PC-9 (cell line): ENCODE measurements around the gene PARP15. TPM values are rescaled to one million over a fixed set of nuclear protein-coding genes. Genes with fewer than 3 reads are reported as not detected.
"Not testable (repeated sequence)": the region's sequence is repeated elsewhere in the genome, so short reads cannot be mapped to it uniquely, and the experiment has no call there.

ENCODE experiments used
- BruUV-seq: library from RNA; stranded (reverse); fragments of 400-500 nt; replicated peaks from 2 replicates; lab custom pipeline; 2021; lab: Mats Ljungman, UMichigan
- CTCF ChIA-PET: fragments of 300-600 bp; sonication (Branson Sonifier 250); formaldehyde crosslinking; loops from one replicate; lab custom pipeline; 2022; ENCODE audit warnings: antibody characterized with exemption; lab: Charles Lee
- POLR2A ChIA-PET: fragments of 300-600 bp; sonication (Branson Sonifier 250); formaldehyde crosslinking; loops from one replicate; lab custom pipeline; 2022; ENCODE audit warnings: antibody characterized with exemption; ENCODE audit not compliant: unreplicated experiment; lab: Charles Lee
- DNase-seq, 2 experiments: peaks; one replicate each; pipeline versions ENCODE4 v3.0.0 to v3.0.0-alpha.2; 2015 to 2022; ENCODE audit warnings: mixed read lengths in 1 of 2
- H2AFZ ChIP-seq: fragments of 200-600 bp; sonication (generic); 2 replicates; pipeline ENCODE4 v1.8.1; 2017; ENCODE audit warnings: antibody characterized with exemption
- H3F3A ChIP-seq: fragments of 200-600 bp; sonication (generic); 2 replicates; pipeline ENCODE4 v1.8.1; 2017; ENCODE audit warnings: antibody characterized with exemption, mild to moderate bottlenecking, low read depth; ENCODE audit not compliant: insufficient read depth
- H3K27ac ChIP-seq: fragments of 200-600 bp; sonication (generic); 2 replicates; pipeline ENCODE4 v1.6.1; 2016; ENCODE audit warnings: mixed run types
- H3K27me3 ChIP-seq: fragments of 200-600 bp; sonication (generic); 2 replicates; pipeline ENCODE4 v1.6.1; 2016; ENCODE audit warnings: low read depth, mixed run types; ENCODE audit not compliant: insufficient read depth
- H3K36me3 ChIP-seq: fragments of 200-600 bp; sonication (generic); 2 replicates; pipeline ENCODE4 v1.6.1; 2016; ENCODE audit warnings: low read depth, mixed run types
- H3K4me1 ChIP-seq: fragments of 200-600 bp; sonication (generic); replicated peaks from 2 replicates; pipeline ENCODE4 v1.6.1; 2016; ENCODE audit warnings: mixed run types; ENCODE audit not compliant: insufficient read depth
- H3K4me2 ChIP-seq: fragments of 200-600 bp; sonication (generic); 2 replicates; pipeline ENCODE4 v1.6.1; 2017; ENCODE audit warnings: mixed run types
- H3K4me3 ChIP-seq: fragments of 200-600 bp; sonication (generic); 2 replicates; pipeline ENCODE4 v1.6.1; 2016; ENCODE audit warnings: mixed run types
- H3K79me2 ChIP-seq: fragments of 200-600 bp; sonication (generic); 2 replicates; pipeline ENCODE4 v1.6.1; 2017; ENCODE audit warnings: low read depth, mixed run types
- H3K9me2 ChIP-seq: fragments of 200-600 bp; sonication (generic); 2 replicates; pipeline ENCODE4 v1.8.1; 2017; ENCODE audit warnings: mild to moderate bottlenecking; ENCODE audit not compliant: insufficient read depth
- H3K9me3 ChIP-seq: fragments of 200-600 bp; sonication (generic); 2 replicates; pipeline ENCODE4 v1.8.1; 2016; ENCODE audit warnings: low read depth; ENCODE audit not compliant: insufficient read depth
- H4K20me1 ChIP-seq: fragments of 200-600 bp; sonication (generic); 2 replicates; pipeline ENCODE4 v1.8.1; 2017; ENCODE audit not compliant: insufficient read depth
- EZH2 ChIP-seq: fragments of 200-600 bp; sonication (generic); IDR thresholded peaks from 2 replicates; pipeline ENCODE4 v1.8.0; 2017; ENCODE audit warnings: antibody characterized with exemption, low read depth
- intact Hi-C: fragments of 100-400 bp; cut with micrococcal nuclease; formaldehyde crosslinking; loops from one replicate; pipeline ENCODE4 v1.10.0; 2022; ENCODE audit not compliant: unreplicated experiment
- total RNA-seq: library from RNA; stranded (reverse); gene quantifications from 2 replicates; pipeline ENCODE4 v1.2.3, GENCODE V29; 2021
- TF ChIP-seq, protein P1 (sequence below): fragments of 200-600 bp; sonication (generic); conservative IDR thresholded peaks from 2 replicates; pipeline ENCODE4 v1.6.1; 2017; ENCODE audit warnings: mixed run types, antibody characterized with exemption, mild to moderate bottlenecking, moderate library complexity

The PARP15 gene
- total RNA-seq, 1 experiment from 2014 or later: 0.07 TPM

DNA sequence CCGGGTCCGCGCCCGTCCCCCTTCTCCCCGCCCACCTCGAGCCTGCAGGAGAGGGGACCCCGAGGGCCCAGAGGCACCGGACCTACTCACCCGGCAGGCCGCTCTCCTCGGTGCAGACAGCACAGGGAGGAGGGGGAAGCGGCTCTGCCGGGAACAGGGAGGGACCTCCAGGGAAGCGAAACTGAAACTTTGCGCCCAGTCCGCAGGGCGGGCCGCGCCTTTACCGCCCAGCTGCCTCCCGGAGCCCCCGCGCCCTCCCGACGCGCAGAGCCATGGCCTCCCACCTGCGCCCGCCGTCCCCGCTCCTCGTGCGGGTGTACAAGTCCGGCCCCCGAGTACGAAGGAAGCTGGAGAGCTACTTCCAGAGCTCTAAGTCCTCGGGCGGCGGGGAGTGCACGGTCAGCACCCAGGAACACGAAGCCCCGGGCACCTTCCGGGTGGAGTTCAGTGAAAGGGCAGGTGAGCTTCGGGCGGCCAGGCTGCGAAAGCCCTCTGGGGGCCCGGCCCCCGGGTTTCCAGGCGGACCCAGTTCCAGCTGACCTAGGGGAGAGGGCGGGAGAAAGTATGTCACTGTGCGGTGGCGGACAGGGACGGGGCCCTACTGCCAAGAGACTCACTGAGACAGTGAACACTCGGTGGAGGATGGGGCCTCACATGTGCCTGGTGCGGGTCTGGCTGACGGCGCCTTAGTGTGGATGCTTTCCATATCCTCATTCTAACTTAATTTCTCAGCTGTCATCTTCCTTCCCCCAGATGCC is 13.1 kb upstream of the PARP15 start, which contains the start of the genes DTX3L and PARP9:
TSS of gene DTX3L (plus strand) at position 184 of the 758 bp plus-strand sequence. CDS start at position 273, 89 bp downstream.
TSS of gene PARP9 (minus strand) at position 146 of the 758 bp plus-strand sequence. CDS start 4,680 bp downstream, outside the sequence.
- Histone ChIP-seq H3K27ac (peak within 1 kb of the TSS; percentile 72), H3K4me1 (peaks cover 14% of the 10 kb centered on the region; the same call in 1 of the 2 replicates), H3K4me2 (peak within 1 kb of the TSS; percentile 99), H3K4me3 (peak within 1 kb of the TSS; percentile 85), H4K20me1 (no peaks in the 10 kb centered on the region), H3K9me3 (no peaks in the 10 kb centered on the region), H3K27me3 (no peaks in the 10 kb centered on the region), H3K9me2 (no peaks in the 10 kb centered on the region), H3F3A (0 out of 2 replicates have a peak, but pooled peaks cover 4% of the 10 kb centered on the region), H2AFZ (peak within 1 kb of the TSS; percentile 91), H3K79me2 (peaks cover 6% of the 10 kb centered on the region; the same call in 1 of the 2 replicates), H3K36me3 (no peaks in the 10 kb centered on the region)
- TF ChIP-seq, protein P1, sequence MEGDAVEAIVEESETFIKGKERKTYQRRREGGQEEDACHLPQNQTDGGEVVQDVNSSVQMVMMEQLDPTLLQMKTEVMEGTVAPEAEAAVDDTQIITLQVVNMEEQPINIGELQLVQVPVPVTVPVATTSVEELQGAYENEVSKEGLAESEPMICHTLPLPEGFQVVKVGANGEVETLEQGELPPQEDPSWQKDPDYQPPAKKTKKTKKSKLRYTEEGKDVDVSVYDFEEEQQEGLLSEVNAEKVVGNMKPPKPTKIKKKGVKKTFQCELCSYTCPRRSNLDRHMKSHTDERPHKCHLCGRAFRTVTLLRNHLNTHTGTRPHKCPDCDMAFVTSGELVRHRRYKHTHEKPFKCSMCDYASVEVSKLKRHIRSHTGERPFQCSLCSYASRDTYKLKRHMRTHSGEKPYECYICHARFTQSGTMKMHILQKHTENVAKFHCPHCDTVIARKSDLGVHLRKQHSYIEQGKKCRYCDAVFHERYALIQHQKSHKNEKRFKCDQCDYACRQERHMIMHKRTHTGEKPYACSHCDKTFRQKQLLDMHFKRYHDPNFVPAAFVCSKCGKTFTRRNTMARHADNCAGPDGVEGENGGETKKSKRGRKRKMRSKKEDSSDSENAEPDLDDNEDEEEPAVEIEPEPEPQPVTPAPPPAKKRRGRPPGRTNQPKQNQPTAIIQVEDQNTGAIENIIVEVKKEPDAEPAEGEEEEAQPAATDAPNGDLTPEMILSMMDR: no peak
- no peak for TF ChIP-seq EZH2
- CTCF ChIA-PET: interaction anchor here (1.1 kb wide), 1 partner anchor 115 kb away, joined by 6 read pairs; no protein-coding TSS in a partner anchor
- peak; percentile 64 to 82 for DNase-seq
- intact Hi-C loops: loop anchor here (5.0 kb wide), 2 partner anchors 107 to 233 kb away; partner anchors contain the start of gene SLC49A4
- BruUV-seq: no TSS peak
- POLR2A ChIA-PET: interaction anchor here (0.6 to 1.1 kb wide), 4 partner anchors 11 to 329 kb away, joined by 3 to 8 read pairs (median 4); no protein-coding TSS in a partner anchor

DNA sequence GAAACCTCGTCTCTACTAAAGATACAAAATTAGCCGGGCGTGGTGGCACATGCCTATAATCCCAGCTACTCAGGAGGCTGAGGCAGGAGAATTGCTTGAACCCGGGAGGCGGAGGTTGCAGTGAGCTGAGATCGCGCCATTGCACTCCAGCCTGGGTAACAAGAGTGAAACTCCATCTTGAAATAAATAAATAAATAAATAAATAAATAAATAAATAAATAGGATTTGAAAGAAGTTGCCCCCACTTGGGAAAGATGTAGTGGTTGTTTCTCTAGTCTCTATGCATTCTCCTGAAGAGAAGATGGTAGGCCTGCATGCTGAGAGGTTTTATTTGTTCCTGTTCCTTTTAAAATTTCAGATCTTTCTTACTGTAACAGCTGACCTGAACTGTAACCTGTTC is 9.3 kb upstream of the PARP15 start:
- H2AFZ ChIP-seq, intact Hi-C loops, H4K20me1 ChIP-seq, CTCF ChIA-PET, H3K9me2 ChIP-seq, H3K36me3 ChIP-seq, H3K27ac ChIP-seq, H3K4me3 ChIP-seq, H3K9me3 ChIP-seq, H3K79me2 ChIP-seq, DNase-seq, BruUV-seq, H3K27me3 ChIP-seq, POLR2A ChIA-PET, H3K4me2 ChIP-seq: not testable (repeated sequence)
- Histone ChIP-seq H3K4me1 (peaks cover 23% of the 10 kb centered on the region), H3F3A (peaks cover 19% of the 10 kb centered on the region)

DNA sequence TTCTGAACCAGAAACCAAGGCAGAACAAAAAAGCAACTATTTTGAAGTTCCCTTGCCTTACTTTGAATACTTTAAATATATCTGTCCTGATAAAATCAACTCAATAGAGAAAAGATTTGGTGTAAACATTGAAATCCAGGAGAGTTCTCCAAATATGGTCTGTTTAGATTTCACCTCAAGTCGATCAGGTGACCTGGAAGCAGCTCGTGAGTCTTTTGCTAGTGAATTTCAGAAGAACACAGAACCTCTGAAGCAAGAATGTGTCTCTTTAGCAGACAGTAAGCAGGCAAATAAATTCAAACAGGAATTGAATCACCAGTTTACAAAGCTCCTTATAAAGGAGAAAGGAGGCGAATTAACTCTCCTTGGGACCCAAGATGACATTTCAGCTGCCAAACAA is 8.7 kb upstream of the PARP15 start:
- H3K9me2 ChIP-seq: no peaks in the 10 kb centered on the region
- intact Hi-C loops: no loop called here
- no peak overlapping the region for H3K4me2 ChIP-seq
- H3K27me3 ChIP-seq: no peaks in the 10 kb centered on the region
- peaks cover 24% of the 10 kb centered on the region for H3F3A ChIP-seq
- TF ChIP-seq, protein P1: no peak
- no peak for TF ChIP-seq EZH2
- no peaks in the 10 kb centered on the region for H4K20me1 ChIP-seq
- ChIA-PET POLR2A (no interaction called here), CTCF (no interaction called here)
- H3K9me3 ChIP-seq: peaks cover 9% of the 10 kb centered on the region; the same call in 1 of the 2 replicates
- H3K36me3 ChIP-seq: peaks cover 10% of the 10 kb centered on the region; the same call in 1 of the 2 replicates
- peaks cover 23% of the 10 kb centered on the region for H3K4me1 ChIP-seq
- no peak overlapping the region for H3K4me3 ChIP-seq
- no peak overlapping the region for H3K27ac ChIP-seq
- no peak overlapping the region for H2AFZ ChIP-seq
- no peak for DNase-seq
- peaks cover 6% of the 10 kb centered on the region; the same call in 1 of the 2 replicates for H3K79me2 ChIP-seq
- no TSS peak for BruUV-seq
